Measurements from ENCODE around the gene KCNA2.

KCNA2 gene

GRCh38 chr1:110563089-110563488, 43.1 kb downstream of the KCNA2 start:
- DNase-seq, result no peak

DNA sequence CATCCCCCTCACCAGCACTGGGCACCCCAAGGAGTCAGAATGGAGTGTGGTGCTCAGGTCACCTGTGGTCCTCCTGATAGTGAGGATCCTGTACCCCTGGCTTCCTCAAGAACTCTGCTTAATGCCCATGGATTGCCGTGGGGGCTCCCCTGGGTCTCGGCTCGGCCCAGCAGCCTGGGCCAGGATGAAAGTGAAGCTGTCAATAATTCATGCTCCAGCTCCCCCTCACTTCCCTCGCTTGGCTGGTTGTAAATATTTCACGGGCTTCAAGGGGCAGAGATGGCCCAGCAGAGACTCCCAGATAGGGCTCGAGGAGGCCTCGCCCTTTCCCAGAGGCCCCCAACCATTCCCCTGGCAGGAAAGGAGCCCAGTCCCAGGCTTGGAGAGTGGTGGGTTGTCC, 44.6 kb downstream of the KCNA2 start:
- DNase-seq, result no peak

DNA sequence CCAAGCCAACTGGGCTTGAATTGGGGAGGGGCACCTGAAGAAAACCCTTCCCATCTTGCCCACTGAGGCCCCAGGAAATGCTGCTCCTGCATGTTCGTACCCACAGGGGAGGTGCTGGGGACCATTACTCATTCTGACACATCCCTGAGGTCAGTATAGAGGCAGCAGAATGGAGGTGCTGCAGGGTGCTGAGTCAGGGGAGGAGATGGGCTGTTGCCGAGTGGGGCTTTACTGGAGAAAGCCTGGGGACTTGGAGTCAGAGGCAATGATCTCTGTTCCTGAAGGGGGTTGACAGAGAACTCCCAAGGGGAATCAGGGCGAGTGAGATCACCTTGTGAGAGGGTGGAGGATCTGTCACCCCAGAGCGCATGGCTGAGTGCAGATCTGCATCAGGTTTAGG, 47.0 kb downstream of the KCNA2 start:
- DNase-seq, result no peak

DNA sequence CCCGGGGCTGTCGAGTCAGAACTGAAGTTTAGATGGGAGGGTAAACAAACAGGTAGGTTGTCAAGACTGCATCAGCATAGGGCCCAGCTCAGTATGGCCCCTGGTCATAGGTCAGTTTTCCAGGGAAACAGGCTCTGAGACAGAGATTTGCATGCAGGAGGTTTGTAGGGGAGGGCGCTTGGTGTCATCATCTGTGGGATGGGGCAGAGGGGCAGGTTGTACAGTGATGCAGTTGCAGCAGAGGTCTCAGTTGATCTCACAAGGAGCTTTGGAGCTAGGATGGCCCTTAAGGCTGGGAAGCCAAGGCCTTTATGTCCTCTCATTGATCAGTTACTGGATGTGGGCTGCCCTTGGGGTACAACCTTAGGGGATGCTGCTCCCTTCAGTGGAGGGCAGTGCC, 48.7 kb downstream of the KCNA2 start:
- no peak for DNase-seq

- DNase-seq, result no peak
Measured at GRCh38 chr1:110556471-110556807, 49.7 kb downstream of the KCNA2 start.

DNA sequence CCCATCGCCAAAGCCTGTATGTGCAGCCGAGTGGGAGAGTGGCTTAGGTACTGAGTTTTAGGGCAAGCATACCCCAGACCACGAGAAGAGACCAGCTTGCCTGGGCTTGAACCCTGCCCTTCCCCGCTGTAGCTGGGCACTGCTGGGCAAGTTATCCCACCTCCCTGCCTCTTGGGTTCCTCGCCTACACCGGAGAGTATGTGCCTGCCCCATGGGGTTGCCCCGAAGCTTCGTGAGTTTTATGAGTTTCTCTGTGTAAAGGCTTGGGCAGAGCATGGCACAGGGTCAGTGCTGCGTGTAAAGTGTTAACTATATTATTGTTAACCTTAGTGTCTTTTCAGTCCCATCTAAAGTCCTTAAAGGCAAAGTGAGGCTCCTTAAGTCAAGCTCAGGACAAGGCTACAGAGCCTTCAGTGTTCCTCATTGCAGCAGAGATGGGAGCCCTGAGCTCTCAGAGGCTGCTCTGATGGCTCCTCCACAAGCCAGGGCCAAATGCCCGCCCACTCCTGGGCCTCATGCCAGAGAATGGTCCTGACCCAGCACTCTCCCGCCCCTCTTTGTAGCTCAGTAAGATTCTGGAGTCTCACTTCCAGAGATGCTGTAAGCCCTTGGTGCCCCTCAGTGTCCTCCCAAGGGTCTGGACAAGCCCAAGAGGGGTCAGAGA, 50.2 kb downstream of the KCNA2 start:
- no peak for DNase-seq

DNA sequence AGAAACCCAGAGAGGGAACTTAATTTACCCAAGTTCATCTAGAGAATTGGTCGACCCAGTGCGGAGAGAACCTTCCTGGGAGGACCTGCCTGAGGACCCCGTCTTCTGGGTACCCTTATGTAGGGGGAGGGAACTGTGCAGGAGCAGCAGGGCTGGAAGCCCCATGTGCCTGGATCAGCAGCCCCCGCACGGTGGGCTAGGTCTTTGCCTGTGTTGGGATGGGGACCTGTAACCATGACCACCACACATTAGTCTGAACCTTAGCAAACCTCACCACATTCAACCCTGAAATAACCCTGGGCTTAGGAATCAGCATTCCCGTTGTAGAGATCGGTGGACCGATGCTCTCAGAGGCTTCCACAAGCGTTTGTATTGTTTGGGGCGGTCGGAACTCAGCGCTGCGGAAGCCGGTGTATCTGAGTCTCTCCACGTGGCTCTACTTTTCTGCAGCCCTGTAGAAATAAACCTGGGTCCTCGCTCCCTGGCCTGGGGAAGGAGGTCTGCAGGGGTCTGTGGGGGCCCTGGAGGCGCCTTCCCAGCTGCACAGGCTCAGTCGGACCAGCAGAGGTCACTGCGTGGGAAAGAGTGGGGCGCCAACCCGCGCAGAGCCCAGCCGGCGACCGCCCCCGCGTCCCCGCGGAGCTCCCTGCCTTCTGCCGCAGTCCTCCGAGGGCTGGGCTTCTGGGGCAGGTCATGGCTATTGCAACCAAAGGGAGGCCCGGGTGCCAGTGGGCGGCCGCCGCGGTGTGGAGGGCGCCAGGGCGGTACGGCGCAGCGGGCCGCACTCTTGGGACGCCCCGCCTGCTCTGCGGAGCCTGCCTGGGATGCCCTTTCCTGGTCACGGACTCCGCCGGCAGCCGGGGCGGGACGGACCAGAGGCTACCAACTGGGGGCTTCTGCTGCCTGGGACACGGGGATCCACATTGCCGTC, 51.0 kb downstream of the KCNA2 start:
- peak; percentile 5 for DNase-seq

DNA sequence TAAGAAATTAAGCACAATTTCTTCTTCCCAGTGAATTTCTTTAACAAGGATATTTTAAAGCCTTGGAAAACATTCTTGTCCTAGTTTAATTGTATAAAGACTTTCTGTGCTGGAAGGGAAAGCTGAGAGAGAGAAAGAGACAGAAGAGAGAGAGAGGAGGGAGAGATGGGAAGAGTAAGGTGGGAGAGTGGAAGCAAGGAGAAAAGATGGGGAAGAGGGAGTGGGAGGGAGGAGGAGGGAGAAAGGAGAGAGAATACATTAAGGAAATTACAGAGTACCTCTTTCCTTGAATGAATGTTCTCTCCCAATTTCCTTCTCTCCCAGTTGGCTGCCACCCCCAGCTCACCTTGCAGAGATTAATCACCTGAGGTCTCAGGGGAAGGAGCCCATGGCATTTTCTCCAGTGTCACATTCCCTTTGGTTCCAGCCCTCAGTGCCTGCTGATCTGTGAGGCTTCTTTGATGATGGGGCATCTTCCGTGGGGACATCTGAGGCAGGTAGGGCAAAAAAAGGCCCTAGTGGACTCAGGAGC, 54.8 kb downstream of the KCNA2 start:
- DNase-seq, result no peak

DNA sequence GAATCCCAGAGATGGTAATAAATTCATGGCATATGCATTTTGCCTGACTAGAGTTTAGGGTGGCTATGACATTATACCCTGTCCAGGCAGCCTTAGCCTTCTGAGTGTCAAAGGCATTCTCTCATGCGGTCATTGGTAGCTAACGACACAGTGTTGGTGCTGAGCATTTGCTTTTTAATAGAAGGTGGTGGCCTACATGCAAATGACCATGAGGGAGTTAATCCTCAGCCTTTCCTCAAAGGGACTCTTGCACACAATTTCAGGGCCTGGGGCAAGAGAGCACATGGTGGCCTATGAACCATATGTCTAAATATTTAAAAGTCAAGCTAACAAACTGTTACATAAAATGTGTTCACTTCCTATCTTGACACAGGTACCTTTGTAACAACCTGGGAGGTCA, 56.3 kb downstream of the KCNA2 start:
- DNase-seq, result no peak

DNA sequence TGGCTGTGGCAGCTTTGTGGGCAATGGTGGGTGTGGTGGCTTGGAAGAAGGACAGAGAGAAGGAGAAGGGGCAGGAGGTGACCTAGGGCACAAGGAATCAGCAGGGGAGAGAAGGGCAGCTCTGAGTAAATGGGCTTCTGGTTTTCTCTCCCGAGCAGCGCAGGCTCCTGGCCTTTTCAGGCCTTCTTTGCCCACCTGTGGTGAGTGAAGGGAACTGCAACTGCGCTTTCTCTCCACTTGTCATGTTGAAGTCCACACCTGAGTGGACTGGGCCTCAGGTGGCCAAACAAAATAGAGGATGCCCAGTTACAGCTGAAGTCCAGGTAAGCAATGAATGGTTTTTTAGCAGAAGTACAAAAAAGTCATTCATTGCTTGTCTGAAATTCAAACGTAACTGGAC, 57.8 kb downstream of the KCNA2 start:
- no peak for DNase-seq

GRCh38 chr1:110547017-110547416, 59.1 kb downstream of the KCNA2 start:
- no peak for DNase-seq

DNA sequence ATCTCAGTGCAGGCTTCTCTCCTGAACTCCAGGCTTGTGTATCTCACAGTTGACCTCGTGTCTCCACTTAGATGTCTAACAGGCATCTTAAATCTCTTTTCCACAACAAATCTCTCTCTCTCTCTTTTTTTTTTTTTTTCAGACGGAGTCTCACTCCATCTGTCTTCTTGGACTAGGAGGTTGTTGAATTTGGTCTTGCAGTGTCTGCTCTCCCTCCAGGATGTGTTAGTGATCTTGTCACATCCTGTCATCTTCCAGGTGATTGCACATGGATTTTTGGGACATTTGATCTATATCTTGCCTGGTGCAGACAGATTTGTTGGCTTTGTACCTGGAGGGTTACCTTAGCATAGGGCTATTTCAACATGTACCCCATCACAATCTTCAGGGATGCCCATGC, 60.7 kb downstream of the KCNA2 start:
- DNase-seq, result no peak

GRCh38 chr1:110544753-110545152, 61.4 kb downstream of the KCNA2 start:
- no peak for DNase-seq
